Fibroblast of skin of left quadriceps (primary cell): ENCODE results near the gene NEK6.
"Not testable (repeated sequence)": the region's sequence is repeated elsewhere in the genome, so short reads cannot be mapped to it uniquely, and the experiment has no call there.

Source experiments
- DNase-seq, 2 experiments: peaks; one replicate each; pipeline ENCODE4 v3.0.0-alpha.2; 2013; ENCODE audit warnings: low read depth in 2 of 2

Gene NEK6

GRCh38 chr9:124228516-124228915 is 29.2 kb upstream of the NEK6 start:
- no peak for DNase-seq

- DNase-seq = no peak
Observed at GRCh38 chr9:124231095-124231737, 26.5 kb upstream of the NEK6 start.

GRCh38 chr9:124238546-124239140 is 19.1 kb upstream of the NEK6 start:
- no peak for DNase-seq

- no peak for DNase-seq
Observed at GRCh38 chr9:124239249-124240073, 18.3 kb upstream of the NEK6 start.

- peak; percentile 77 to 81 for DNase-seq
Observed at GRCh38 chr9:124242331-124243194, 15.2 kb upstream of the NEK6 start.

GRCh38 chr9:124247393-124247792 is 10.4 kb upstream of the NEK6 start:
- not testable (repeated sequence) for DNase-seq

- no peak for DNase-seq
Observed at GRCh38 chr9:124248066-124248465, 9.7 kb upstream of the NEK6 start.

GRCh38 chr9:124248960-124249359 is 8.8 kb upstream of the NEK6 start:
- DNase-seq = peak; percentile 48 to 53

- no peak for DNase-seq
Observed at GRCh38 chr9:124251204-124251603, 6.5 kb upstream of the NEK6 start.

- peak; percentile 54 to 60 for DNase-seq
Observed at GRCh38 chr9:124251605-124252378, 6.0 kb upstream of the NEK6 start.

GRCh38 chr9:124252878-124253277 is 4.9 kb upstream of the NEK6 start:
- DNase-seq = not testable (repeated sequence)

- DNase-seq = no peak
Observed at GRCh38 chr9:124254261-124254682, 3.5 kb upstream of the NEK6 start.

GRCh38 chr9:124255222-124255621 is 2.5 kb upstream of the NEK6 start:
- no peak for DNase-seq

GRCh38 chr9:124256517-124257069 is 1.2 kb upstream of the NEK6 start:
- peak; percentile 69 to 70 for DNase-seq

GRCh38 chr9:124257070-124257843 is 492 bp upstream of the NEK6 start:
- no peak for DNase-seq

- no peak for DNase-seq
Observed at GRCh38 chr9:124258607-124259157, 933 bp downstream of the NEK6 start.

GRCh38 chr9:124259158-124259808 is 1.5 kb downstream of the NEK6 start:
- DNase-seq = peak; percentile 87 to 89

- no peak for DNase-seq
Observed at GRCh38 chr9:124260769-124261603, 3.2 kb downstream of the NEK6 start.
